Endothelial cell (in vitro differentiated cells): ENCODE data around the gene MRRF. TPM values are rescaled to one million over a fixed set of nuclear protein-coding genes. Genes with fewer than 3 reads are reported as not detected.

Source experiments
- DNase-seq: peaks from one replicate; pipeline ENCODE4 v3.0.0; 2021; ENCODE audit warnings: low spot score
- H3K27ac Mint-ChIP-seq: one replicate; pipeline ENCODE4 v1.8.0; 2021; ENCODE audit warnings: mixed read lengths, inconsistent platforms; ENCODE audit not compliant: unreplicated experiment
- H3K27me3 Mint-ChIP-seq: one replicate; pipeline ENCODE4 v1.8.0; 2021; ENCODE audit warnings: mild to moderate bottlenecking, moderate library complexity, mixed read lengths, inconsistent platforms; ENCODE audit not compliant: unreplicated experiment
- H3K36me3 Mint-ChIP-seq: one replicate; pipeline ENCODE4 v1.8.0; 2021; ENCODE audit warnings: mild to moderate bottlenecking, low read depth, mixed read lengths, inconsistent platforms; ENCODE audit not compliant: unreplicated experiment
- H3K4me1 Mint-ChIP-seq: one replicate; pipeline ENCODE4 v1.8.0; 2021; ENCODE audit warnings: mild to moderate bottlenecking, mixed read lengths, inconsistent platforms; ENCODE audit not compliant: unreplicated experiment
- H3K4me3 Mint-ChIP-seq: one replicate; pipeline ENCODE4 v1.8.0; 2021; ENCODE audit warnings: mild to moderate bottlenecking, mixed read lengths, inconsistent platforms; ENCODE audit not compliant: unreplicated experiment
- H3K9me3 Mint-ChIP-seq: one replicate; pipeline ENCODE4 v1.8.0; 2021; ENCODE audit warnings: mixed read lengths, inconsistent platforms; ENCODE audit not compliant: unreplicated experiment
- CTCF ChIP-seq: fragments of 200-600 bp; sonication (generic); IDR thresholded peaks from one replicate; pipeline ENCODE4 v1.5.0; 2021; ENCODE audit warnings: antibody characterized with exemption; ENCODE audit not compliant: unreplicated experiment
- total RNA-seq: library from RNA; stranded (reverse); fragmentation: NEBNext Ultra II Directional; extraction: Animal tissue kit (Norgen Biotek cat#: 25700); gene quantifications from one replicate; pipeline ENCODE4 v1.2.1, GENCODE V29; 2021; ENCODE audit not compliant: unreplicated experiment

MRRF gene
- total RNA-seq, 1 donor from 2014 or later = 40.3 TPM

- H3K27me3 Mint-ChIP-seq = peaks cover 5% of the 10 kb centered on the region
- no peak for DNase-seq
- peaks cover 3% of the 10 kb centered on the region for H3K36me3 Mint-ChIP-seq
- peak overlapping the region; percentile 17 for H3K4me3 Mint-ChIP-seq
- H3K4me1 Mint-ChIP-seq = peaks cover 58% of the 10 kb centered on the region
- H3K27ac Mint-ChIP-seq = peak overlapping the region; percentile 98
- no peak for TF ChIP-seq CTCF
- H3K9me3 Mint-ChIP-seq = no peaks in the 10 kb centered on the region
These were observed 68.0 kb downstream of the MRRF start for GRCh38 chr9:122332644-122333043.

- Mint-ChIP-seq H3K27ac (peak overlapping the region; percentile 39), H3K9me3 (no peaks in the 10 kb centered on the region), H3K36me3 (peaks cover 3% of the 10 kb centered on the region), H3K4me3 (peak overlapping the region; percentile 17), H3K27me3 (peaks cover 5% of the 10 kb centered on the region), H3K4me1 (peaks cover 64% of the 10 kb centered on the region)
- DNase-seq = no peak
- no peak for TF ChIP-seq CTCF
These were observed 68.6 kb downstream of the MRRF start for GRCh38 chr9:122333169-122333808.

GRCh38 chr9:122334916-122335315 is 70.2 kb downstream of the MRRF start:
- no peak overlapping the region for H3K27ac Mint-ChIP-seq
- peaks cover 66% of the 10 kb centered on the region for H3K4me1 Mint-ChIP-seq
- H3K27me3 Mint-ChIP-seq = peaks cover 8% of the 10 kb centered on the region
- no peak for TF ChIP-seq CTCF
- no peak for DNase-seq
- no peak overlapping the region for H3K4me3 Mint-ChIP-seq
- peaks cover 3% of the 10 kb centered on the region for H3K36me3 Mint-ChIP-seq
- H3K9me3 Mint-ChIP-seq = no peaks in the 10 kb centered on the region

- no peak for DNase-seq
- Mint-ChIP-seq H3K4me1 (peaks cover 63% of the 10 kb centered on the region), H3K9me3 (no peaks in the 10 kb centered on the region), H3K27me3 (peaks cover 8% of the 10 kb centered on the region), H3K4me3 (no peak overlapping the region), H3K36me3 (peaks cover 3% of the 10 kb centered on the region), H3K27ac (no peak overlapping the region)
- no peak for TF ChIP-seq CTCF
These were observed 71.5 kb downstream of the MRRF start for GRCh38 chr9:122336189-122336588.

GRCh38 chr9:122336866-122337555 is 72.3 kb downstream of the MRRF start:
- H3K27me3 Mint-ChIP-seq = peaks cover 8% of the 10 kb centered on the region
- peak overlapping the region; percentile 73 for H3K27ac Mint-ChIP-seq
- H3K36me3 Mint-ChIP-seq = no peaks in the 10 kb centered on the region
- no peak overlapping the region for H3K4me3 Mint-ChIP-seq
- TF ChIP-seq CTCF = no peak
- DNase-seq = no peak
- H3K4me1 Mint-ChIP-seq = peaks cover 55% of the 10 kb centered on the region
- H3K9me3 Mint-ChIP-seq = no peaks in the 10 kb centered on the region
